HG02571 (cell line): ENCODE results near the gene CLCN6.

ENCODE experiments used
- ATAC-seq: cut with Tn5 transposase; IDR thresholded peaks from one replicate; pipeline ENCODE4 v1.9.1; 2021; ENCODE audit warnings: mild to moderate bottlenecking, moderate library complexity; ENCODE audit not compliant: unreplicated experiment

The CLCN6 gene

GRCh38 chr1:11823366-11824137, 17.6 kb downstream of the CLCN6 start:
- ATAC-seq: no peak

GRCh38 chr1:11825131-11825530, 19.1 kb downstream of the CLCN6 start:
- ATAC-seq: no peak

DNA sequence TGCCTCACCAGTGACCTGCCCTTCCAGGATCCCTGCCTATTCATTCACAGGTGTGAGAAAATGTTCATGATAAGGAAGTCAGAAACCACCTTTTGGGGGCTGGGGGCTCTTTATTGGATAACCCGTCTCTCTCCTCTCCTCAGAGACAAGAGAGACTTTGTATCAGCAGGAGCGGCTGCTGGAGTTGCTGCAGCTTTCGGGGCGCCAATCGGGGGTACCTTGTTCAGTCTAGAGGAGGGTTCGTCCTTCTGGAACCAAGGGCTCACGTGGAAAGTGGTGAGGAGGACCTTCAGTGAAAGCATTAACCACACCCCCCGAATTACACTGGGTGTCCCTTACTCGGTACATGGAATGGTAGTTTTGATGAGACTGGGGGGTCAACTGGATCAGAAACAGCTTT, 21.0 kb downstream of the CLCN6 start:
- no peak for ATAC-seq

DNA sequence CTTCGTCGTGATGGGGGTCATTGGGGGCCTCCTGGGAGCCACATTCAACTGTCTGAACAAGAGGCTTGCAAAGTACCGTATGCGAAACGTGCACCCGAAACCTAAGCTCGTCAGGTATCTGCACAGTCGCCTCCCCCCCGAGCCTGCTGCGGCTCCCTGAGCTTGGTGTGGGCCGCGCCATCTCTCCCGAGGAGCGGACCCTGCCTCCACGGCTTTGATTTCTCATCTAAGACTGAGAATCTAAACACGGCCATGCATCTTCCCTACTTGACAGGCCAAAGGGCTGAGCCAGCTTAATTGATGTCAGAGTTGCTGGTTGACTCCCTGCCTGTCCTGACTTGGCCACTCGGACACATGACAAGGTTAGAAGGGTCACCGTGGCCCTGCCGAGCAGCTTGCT, 22.5 kb downstream of the CLCN6 start:
- no peak for ATAC-seq

DNA sequence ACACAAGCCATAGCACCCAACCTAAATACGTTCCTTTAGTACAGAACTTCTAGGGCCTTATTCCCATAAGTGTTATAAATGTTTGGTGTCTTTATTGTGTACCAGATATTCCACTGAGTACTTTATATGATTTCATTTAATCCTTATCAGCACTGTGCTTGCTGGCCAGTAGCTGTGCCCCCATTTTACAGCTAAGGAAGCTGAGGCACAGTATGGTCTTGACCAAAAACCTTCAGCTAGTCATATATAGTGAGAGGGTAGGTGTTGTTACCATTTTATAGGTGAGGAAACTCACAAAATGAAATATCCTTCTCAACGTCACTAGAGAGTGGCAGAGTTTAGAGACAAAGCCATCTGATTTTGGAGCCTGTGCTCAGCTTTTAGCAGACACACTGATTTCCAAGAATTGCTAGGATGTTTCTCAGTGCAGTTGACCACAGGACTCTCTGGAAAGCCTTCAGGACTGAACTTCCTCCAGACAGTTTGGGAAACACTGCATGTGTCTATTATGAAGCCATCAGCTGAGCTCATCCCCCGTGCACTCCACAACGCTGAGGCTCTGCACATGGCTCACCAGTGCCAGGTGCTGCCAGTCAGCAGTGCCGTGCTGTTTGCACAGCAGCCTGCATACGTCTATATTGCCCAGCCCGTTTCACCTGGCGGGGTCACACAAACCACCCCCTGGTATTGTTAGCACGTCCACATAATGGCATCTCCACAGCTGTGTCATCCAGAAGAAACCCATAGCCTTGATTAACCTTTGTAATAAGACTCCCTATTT, 26.1 kb downstream of the CLCN6 start:
- ATAC-seq: no peak

GRCh38 chr1:11833497-11833896, 27.5 kb downstream of the CLCN6 start:
- ATAC-seq: no peak

DNA sequence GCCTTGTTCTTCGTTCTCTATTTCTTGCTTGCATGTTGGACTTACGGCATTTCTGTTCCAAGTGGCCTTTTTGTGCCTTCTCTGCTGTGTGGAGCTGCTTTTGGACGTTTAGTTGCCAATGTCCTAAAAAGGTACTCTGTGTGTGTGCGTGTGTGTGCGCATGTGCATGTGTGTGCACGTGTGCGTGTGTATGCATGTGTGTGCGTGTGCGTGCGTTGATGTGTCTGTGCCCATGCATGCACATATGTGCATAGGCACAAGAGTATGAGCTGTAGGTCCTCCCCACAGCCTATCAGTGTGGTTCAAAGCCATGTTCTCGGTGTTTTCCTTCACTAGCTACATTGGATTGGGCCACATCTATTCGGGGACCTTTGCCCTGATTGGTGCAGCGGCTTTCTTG, 27.9 kb downstream of the CLCN6 start:
- ATAC-seq: no peak

GRCh38 chr1:11835441-11836225, 29.6 kb downstream of the CLCN6 start:
- ATAC-seq: no peak

- ATAC-seq: no peak
These were observed 31.2 kb downstream of the CLCN6 start for GRCh38 chr1:11836955-11837766.

DNA sequence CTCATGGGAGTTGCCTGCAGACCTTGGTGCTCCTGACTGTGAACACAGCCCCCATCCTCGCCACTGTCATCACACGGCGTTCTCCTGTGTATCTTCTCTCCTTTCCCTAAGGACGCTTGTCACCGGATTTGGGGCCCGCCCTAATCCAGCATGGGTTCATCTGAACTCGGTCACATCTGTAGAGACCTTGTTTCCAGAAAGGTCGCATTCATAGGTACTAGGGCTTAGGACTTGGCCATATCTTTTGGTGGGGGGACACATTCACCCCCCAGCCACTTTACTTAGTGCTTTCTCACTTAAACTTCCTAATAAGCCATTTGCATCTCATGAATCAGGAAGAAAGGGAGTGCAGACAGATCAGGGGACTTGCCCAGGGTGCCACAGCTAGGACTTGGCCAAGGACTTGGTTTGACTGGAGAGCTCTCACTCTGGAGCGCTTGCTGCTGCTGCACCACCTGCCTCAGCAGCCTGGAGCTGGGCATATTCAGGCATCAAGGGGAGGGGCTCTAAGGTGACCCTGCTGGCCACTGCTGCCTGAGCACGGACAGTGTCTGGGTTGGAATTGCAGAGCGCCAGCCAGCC, 31.9 kb downstream of the CLCN6 start:
- no peak for ATAC-seq

GRCh38 chr1:11838349-11839272, 32.6 kb downstream of the CLCN6 start:
- no peak for ATAC-seq

- ATAC-seq: no peak
These were observed 34.0 kb downstream of the CLCN6 start for GRCh38 chr1:11839727-11840705.

DNA sequence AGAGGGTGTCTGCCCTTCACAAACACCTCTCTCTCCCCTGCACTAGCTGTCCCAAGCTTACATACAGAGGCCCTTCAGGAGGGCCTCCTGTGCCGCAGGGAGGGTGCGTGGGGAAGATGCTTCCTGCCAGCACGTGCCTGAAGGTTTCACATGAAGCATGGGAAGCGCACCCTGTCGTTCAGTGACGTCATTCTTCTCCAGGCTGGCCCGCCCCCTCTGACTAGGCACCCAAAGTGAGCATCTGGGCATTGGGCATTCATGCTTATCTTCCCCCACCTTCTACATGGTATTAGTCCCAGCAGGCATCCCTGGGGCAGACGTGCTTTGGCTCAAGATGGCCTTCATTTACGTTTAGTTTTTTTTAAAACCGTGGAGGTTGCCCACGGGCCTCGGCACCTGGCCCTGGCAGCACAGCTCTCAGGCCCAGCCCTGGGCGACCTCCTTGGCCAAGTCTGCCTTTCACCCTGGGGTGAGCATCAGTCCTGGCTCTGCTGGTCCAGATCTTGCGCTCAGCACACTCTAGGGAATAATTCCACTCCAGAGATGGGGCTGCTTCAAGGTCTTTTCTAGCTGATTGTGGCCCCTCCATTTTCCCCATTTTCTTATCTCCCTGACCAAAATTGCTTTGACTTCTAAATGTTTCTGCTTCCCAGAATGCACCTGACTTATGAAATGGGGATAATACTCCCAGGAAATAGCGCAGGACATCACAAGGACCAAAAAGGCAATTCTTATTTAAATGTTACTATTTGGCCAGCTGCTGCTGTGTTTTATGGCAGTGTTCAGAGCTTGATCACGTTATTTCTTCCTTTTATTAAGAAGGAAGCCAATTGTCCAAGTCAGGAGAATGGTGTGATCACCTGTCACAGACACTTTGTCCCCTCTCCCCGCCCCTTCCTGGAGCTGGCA, 35.5 kb downstream of the CLCN6 start:
- ATAC-seq: no peak

DNA sequence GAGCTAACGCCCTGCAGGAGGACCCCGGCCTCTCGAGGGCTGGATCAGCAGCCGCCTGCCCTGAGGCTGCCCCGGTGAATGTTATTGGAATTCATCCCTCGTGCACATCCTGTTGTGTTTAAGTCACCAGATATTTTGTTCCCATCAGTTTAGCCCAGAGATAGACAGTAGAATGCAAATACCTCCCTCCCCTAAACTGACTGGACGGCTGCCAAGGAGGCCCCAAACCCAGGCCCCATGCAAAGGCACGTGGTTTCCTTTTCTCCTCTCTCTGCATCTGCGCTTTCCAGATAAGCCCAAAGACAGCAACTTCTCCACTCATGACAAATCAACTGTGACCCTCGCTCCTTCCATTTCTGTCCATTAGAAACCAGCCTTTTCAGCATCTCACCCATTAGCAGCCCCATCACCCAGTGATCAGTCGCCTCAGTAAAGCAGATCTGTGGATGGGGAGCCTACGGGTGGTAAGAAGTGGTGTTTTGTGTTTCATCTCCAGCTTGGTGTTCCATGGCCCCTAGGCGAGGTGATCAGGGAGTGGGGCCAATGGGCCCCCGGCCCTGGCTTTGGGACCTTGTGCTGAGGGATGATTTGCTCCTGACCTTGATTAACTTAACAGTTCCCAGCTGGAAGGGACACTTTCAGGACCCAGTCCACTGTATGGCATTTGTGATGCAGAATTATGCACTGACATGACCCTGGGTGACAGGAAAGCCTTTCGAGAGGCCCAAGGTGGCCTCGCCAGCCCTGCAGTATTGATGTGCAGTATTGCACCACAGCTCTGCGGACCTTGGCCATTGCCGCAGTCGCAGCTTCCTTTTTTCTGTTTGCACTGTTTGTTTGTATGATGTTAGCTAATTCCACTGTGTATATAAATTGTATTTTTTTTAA, 36.4 kb downstream of the CLCN6 start:
- ATAC-seq: no peak

DNA sequence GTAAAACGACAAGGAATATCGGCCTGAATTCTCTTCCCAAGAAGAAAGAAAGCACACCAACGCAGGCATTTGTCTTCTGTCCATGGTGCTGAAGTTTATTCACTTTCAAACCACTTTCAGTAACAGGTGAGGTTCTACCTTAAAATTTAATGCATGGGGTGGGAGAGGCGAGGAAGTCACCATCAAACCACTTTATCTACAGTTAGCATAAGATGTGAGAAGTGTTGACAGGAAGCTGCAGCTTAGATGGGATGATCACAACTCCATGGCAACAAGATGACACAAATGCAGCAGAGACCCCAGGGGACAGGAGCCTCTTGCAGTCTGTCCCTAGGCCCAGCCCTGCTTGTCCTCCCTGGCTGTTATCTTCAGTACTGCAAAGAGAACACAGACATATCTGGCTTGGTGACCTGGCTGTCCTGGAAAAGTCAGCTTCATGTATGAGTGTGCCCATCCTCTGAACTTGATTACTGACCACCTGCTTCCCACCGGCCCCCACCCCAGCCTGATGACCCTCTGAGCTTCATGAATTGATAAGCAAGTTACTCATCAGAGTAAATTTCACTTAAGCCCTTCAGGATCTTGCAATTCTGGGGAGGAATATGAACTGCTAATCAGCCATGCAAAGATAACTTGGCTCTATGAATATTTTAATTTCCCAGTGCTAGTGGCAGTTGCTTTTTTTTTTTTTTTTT, 39.8 kb downstream of the CLCN6 start:
- no peak for ATAC-seq
